GM13977 (cell line): ENCODE data around the gene LIPT1.

Experiments used
- DNase-seq: peaks from one replicate; pipeline ENCODE4 v3.0.0; 2012; ENCODE audit warnings: low spot score
- CTCF ChIP-seq: IDR thresholded peaks from 2 replicates; pipeline ENCODE4 v1.5.1; 2012; ENCODE audit warnings: mild to moderate bottlenecking, control low read depth; ENCODE audit not compliant: insufficient read depth; ENCODE audit errors: extremely low read depth, missing control alignments
- in situ Hi-C: fragments of 300-500 bp; cut with MboI; formaldehyde crosslinking; loops from one replicate; pipeline ENCODE4 v1.12.0; 2022; ENCODE audit warnings: low sequenced_read_pairs, low pct_unique_long_range_greater_than_20kb, mixed read lengths, inconsistent platforms; ENCODE audit not compliant: unreplicated experiment

The LIPT1 gene

DNA sequence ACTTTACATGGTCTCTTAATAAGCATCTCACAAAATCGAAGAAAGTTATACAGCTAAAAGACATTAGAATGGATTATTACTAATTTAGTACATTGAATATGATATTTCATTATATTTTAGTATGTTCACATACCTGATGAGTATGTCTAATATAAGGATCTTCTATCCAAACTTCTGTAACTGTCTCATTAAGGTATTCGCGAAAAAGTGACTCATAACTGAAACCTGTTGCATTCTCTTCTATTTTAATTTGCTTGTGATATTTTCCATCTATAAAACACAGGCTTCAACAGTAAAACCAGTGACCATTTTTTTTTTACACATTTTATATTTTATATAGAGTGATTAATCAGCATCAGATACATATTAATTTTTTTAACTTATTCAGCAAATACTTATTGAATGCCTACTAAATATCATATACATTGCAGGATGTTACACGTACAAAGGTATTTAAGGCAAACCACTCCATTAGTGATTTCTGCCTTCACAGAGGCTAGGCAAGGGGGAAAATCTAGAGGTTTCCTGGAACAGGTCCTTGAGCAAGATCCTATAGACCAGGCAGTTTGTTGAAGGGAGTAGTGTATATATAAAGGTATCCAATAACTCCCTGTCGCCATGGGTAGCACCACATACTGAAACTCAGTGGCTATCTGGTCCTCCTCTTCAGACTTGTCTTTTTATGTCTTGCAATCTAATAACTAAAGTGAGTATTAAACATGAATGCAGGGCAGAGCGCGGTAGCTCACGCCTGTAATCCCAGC, 16.8 kb downstream of the LIPT1 start:
- no peak for TF ChIP-seq CTCF
- DNase-seq, result no peak
- in situ Hi-C loops, result no loop called here

DNA sequence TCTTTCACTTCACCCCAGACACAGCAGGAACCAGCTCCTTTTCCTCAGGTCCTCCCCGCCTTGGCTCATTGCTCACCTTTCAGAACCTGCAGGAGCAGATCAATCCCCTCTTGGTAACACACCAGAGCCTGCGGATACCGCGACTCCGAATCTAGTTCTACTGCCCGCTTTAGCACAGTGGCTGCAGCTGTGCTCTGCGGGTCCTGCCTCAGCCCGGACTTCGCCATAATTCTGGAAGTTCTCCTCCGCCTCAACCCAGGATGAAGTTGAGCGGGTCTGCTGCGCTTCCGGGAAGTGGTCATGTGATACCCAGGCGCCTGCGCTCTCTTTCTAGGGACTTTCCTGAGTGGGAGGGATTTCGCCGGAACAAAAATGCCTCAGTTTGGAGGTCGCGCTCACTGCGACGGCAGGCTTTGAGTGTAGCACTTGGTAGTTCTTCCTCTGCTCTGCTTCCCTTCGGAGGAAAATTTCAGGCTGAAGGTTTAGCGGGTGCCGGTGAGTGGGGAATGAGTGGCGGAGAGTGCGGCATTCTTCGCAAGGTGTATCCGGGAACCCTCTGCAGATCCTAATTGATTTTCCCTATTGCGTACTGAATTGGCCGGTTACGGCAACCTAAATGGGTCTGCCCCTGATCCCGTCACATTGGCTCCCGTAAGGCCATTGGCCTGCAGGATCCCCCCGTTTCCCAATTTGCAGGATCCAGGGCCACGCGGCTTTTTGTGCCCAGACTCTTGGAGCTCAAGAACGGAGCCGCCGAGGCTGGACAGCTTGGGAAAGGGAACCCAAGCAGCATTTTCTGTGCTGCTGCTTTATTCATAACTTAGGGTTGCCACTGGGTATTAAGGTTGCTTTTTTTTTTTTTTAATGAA, 26.2 kb downstream of the LIPT1 start, which contains the start of the genes MITD1 and MRPL30:
MITD1 (minus strand) TSS at position 304 of the 869 bp plus-strand sequence; CDS start at position 227, 77 bp downstream.
MRPL30 (plus strand) TSS at position 430 of the 869 bp plus-strand sequence. CDS start 5,020 bp downstream, outside the sequence.
- in situ Hi-C loops, result loop anchor here (25.0 kb wide), 1 partner anchor 306 kb away; the partner anchor contains the start of gene REV1
- DNase-seq, result peak; percentile 84
- TF ChIP-seq CTCF, result no peak

GRCh38 chr2:99181624-99182000, 26.8 kb downstream of the LIPT1 start:
- TF ChIP-seq CTCF, result no peak
- in situ Hi-C loops, result loop anchor here (25.0 kb wide), 1 partner anchor 306 kb away; the partner anchor contains the start of gene REV1
- DNase-seq, result no peak

DNA sequence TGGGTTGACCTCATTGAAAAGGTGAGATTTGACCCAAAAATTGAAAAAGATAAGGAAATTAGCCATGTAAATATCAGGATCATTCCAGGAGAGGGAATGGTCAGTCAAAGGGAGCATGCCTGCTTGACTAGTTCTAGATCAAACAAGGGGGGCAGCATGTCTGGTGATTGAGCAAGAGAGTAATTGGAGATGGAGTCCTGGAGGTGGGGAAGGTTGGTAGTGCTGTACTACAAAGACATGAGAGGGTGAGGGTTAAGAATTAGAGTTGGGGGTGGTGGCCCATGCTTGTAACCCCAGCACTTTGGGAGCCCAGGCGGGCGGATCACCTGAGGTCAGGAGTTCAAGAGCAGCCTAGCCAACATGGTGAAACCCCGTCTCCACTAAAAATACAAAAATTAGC, 28.3 kb downstream of the LIPT1 start:
- in situ Hi-C loops, result loop anchor here (25.0 kb wide), 1 partner anchor 304 kb away; the partner anchor contains the start of gene REV1
- DNase-seq, result no peak
- no peak for TF ChIP-seq CTCF

GRCh38 chr2:99184811-99185210, 30.0 kb downstream of the LIPT1 start:
- no peak for DNase-seq
- in situ Hi-C loops, result loop anchor here (25.0 kb wide), 1 partner anchor 302 kb away; the partner anchor contains the start of gene REV1
- no peak for TF ChIP-seq CTCF

- TF ChIP-seq CTCF, result no peak
- in situ Hi-C loops, result loop anchor here (25.0 kb wide), 1 partner anchor 300 kb away; the partner anchor contains the start of gene REV1
- no peak for DNase-seq
Observed at GRCh38 chr2:99187011-99187410, 32.2 kb downstream of the LIPT1 start.
